Measurements from ENCODE around the gene NR2F1-AS1. TPM values are rescaled to one million over a fixed set of nuclear protein-coding genes. Genes with fewer than 3 reads are reported as not detected.
"Not testable (repeated sequence)": the region's sequence is repeated elsewhere in the genome, so short reads cannot be mapped to it uniquely, and the experiment has no call there.

Gene NR2F1-AS1
- total and polyA plus RNA-seq, 2 donors (not counting 1 experiment from before 2014, with no cell fraction given): not detected

GRCh38 chr5:93511445-93511844 is 69.6 kb downstream of the NR2F1-AS1 start:
- H3K27me3 Mint-ChIP-seq: no peaks in the 10 kb centered on the region
- Histone ChIP-seq H3K4me1 (ENCODE audit: control insufficient read depth in 2 of 2, insufficient read depth in 2 of 2, low read length in 2 of 2) (no peaks in the 10 kb centered on the region), H3K9me3 (ENCODE audit: control extremely low read depth in 1 of 3, control insufficient read depth in 2 of 3, insufficient read depth in 1 of 3, low read length in 2 of 3) (no peaks in the 10 kb centered on the region), H4K20me1 (ENCODE audit: control insufficient read depth, insufficient read depth, low read length, poor library complexity, severe bottlenecking) (no peaks in the 10 kb centered on the region), H3K79me2 (ENCODE audit: control insufficient read depth, insufficient read depth, low read length) (no peaks in the 10 kb centered on the region), H3K4me2 (replicated peaks; ENCODE audit: low read depth, low read length, poor library complexity, severe bottlenecking) (no peak overlapping the region), H3K27me3 (replicated peaks in 1 of 4; ENCODE audit: control extremely low read depth in 1 of 4, control insufficient read depth in 3 of 4, insufficient read depth in 4 of 4, low read length in 3 of 4) (no peaks in the 10 kb centered on the region), H3K36me3 (replicated peaks in 1 of 2; ENCODE audit: control extremely low read depth in 1 of 2, control insufficient read depth in 1 of 2, extremely low read depth in 1 of 2, insufficient read depth in 2 of 2, low read length in 1 of 2) (no peaks in the 10 kb centered on the region), H2AFZ (ENCODE audit: insufficient read depth, low read depth, low read length, poor library complexity, severe bottlenecking) (no peak overlapping the region), H3K27ac (ENCODE audit: low read length in 2 of 2) (no peak overlapping the region), H3K9ac (ENCODE audit: low read length) (no peak overlapping the region), H3K4me3 (ENCODE audit: control extremely low read depth in 1 of 5, extremely low read depth in 1 of 5, insufficient read depth in 1 of 5, low read depth in 2 of 5, low read length in 4 of 5) (no peak overlapping the region)
- intact Hi-C loops (cut with micrococcal nuclease): no loop called here
- no peak overlapping the region for H3K4me3 Mint-ChIP-seq
- DNase-seq (no peak), ATAC-seq (ENCODE audit: low read depth) (no peak)
- ChIA-PET POLR2A (no interaction called here), CTCF (no interaction called here)
- no peaks in the 10 kb centered on the region for H3K9me3 Mint-ChIP-seq (ENCODE audit: insufficient read depth)
- 100% methylated on average over 1 of the region's 2 CpGs for WGBS (ENCODE audit: insufficient coverage)
- no peak overlapping the region for H3K27ac Mint-ChIP-seq
- TF ChIP-seq, protein P1, sequence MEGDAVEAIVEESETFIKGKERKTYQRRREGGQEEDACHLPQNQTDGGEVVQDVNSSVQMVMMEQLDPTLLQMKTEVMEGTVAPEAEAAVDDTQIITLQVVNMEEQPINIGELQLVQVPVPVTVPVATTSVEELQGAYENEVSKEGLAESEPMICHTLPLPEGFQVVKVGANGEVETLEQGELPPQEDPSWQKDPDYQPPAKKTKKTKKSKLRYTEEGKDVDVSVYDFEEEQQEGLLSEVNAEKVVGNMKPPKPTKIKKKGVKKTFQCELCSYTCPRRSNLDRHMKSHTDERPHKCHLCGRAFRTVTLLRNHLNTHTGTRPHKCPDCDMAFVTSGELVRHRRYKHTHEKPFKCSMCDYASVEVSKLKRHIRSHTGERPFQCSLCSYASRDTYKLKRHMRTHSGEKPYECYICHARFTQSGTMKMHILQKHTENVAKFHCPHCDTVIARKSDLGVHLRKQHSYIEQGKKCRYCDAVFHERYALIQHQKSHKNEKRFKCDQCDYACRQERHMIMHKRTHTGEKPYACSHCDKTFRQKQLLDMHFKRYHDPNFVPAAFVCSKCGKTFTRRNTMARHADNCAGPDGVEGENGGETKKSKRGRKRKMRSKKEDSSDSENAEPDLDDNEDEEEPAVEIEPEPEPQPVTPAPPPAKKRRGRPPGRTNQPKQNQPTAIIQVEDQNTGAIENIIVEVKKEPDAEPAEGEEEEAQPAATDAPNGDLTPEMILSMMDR (IDR thresholded peaks at IDR 0.05): no peak
- no peak for TF ChIP-seq EZH2 (IDR thresholded peaks at IDR 0.05; ENCODE audit: borderline replicate concordance, insufficient read depth, low read depth, low read length, poor library complexity, severe bottlenecking)
- H3K4me1 Mint-ChIP-seq: no peaks in the 10 kb centered on the region

DNA sequence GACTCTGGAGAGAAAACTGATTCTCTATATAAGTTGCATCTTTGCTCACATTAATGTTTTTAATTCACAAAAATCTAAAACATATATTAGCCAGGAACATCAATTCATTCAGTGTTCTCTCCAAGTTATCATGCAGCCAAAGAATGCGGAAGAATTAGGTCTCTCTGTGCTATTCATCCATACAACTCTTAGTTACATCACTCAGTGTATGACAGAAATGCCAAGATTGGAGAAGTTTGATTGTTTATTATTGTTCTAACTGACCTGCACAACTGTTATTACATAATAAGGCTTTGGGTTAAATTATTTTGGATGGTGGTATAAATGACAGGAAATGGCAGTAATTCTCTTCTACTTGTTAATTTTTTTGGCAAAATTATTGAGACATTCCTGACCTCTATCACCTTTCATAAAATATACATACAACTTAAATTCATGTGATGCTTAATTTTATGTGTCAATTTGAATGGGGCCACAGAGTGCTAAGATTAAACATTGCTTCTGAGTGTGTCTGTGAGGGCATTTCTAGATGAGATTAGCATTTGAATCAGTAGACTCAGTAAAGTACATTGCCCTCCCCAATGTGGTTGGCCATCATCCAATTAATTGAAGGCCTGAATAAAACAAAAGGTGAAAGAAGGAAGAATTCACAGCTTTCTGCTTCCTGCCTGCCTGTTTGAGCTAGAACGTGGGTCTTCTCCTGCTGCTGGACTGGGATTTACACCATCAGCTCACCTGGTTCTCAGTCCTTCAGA is 70.2 kb downstream of the NR2F1-AS1 start:
- WGBS (ENCODE audit: insufficient coverage): 55% methylated on average over 1 of the region's 2 CpGs
- H3K9me3 Mint-ChIP-seq (ENCODE audit: insufficient read depth): no peaks in the 10 kb centered on the region
- intact Hi-C loops (cut with micrococcal nuclease): no loop called here

GRCh38 chr5:93505553-93505952 is 75.5 kb downstream of the NR2F1-AS1 start:
- H3K79me2 ChIP-seq (ENCODE audit: control insufficient read depth, insufficient read depth, low read length); H3K4me3 Mint-ChIP-seq; H3K4me1 ChIP-seq (ENCODE audit: control insufficient read depth in 2 of 2, insufficient read depth in 2 of 2, low read length in 2 of 2); CTCF ChIA-PET; H2AFZ ChIP-seq (ENCODE audit: insufficient read depth, low read depth, low read length, poor library complexity, severe bottlenecking); H3K27ac Mint-ChIP-seq; H3K9me3 Mint-ChIP-seq (ENCODE audit: insufficient read depth); H3K4me3 ChIP-seq (ENCODE audit: control extremely low read depth in 1 of 5, extremely low read depth in 1 of 5, insufficient read depth in 1 of 5, low read depth in 2 of 5, low read length in 4 of 5); H3K27ac ChIP-seq (ENCODE audit: low read length in 2 of 2); H3K9me3 ChIP-seq (ENCODE audit: control extremely low read depth in 1 of 3, control insufficient read depth in 2 of 3, insufficient read depth in 1 of 3, low read length in 2 of 3); H3K4me1 Mint-ChIP-seq; ATAC-seq (ENCODE audit: low read depth); DNase-seq; H3K9ac ChIP-seq (ENCODE audit: low read length); H3K27me3 ChIP-seq (replicated peaks in 1 of 4; ENCODE audit: control extremely low read depth in 1 of 4, control insufficient read depth in 3 of 4, insufficient read depth in 4 of 4, low read length in 3 of 4); H3K4me2 ChIP-seq (replicated peaks; ENCODE audit: low read depth, low read length, poor library complexity, severe bottlenecking); POLR2A ChIA-PET; intact Hi-C loops (cut with micrococcal nuclease); H3K27me3 Mint-ChIP-seq; H3K36me3 ChIP-seq (replicated peaks in 1 of 2; ENCODE audit: control extremely low read depth in 1 of 2, control insufficient read depth in 1 of 2, extremely low read depth in 1 of 2, insufficient read depth in 2 of 2, low read length in 1 of 2); H4K20me1 ChIP-seq (ENCODE audit: control insufficient read depth, insufficient read depth, low read length, poor library complexity, severe bottlenecking): not testable (repeated sequence)
- 87% methylated on average over 3 of the region's 3 CpGs for WGBS (ENCODE audit: insufficient coverage)

More for the DNA sequence above, 70.2 kb downstream of the NR2F1-AS1 start:
- TF ChIP-seq EZH2 (IDR thresholded peaks at IDR 0.05; ENCODE audit: borderline replicate concordance, insufficient read depth, low read depth, low read length, poor library complexity, severe bottlenecking): no peak
- TF ChIP-seq, protein P1 (IDR thresholded peaks at IDR 0.05): no peak
- ChIA-PET CTCF (no interaction called here), POLR2A (no interaction called here)
- Histone ChIP-seq H3K9ac (ENCODE audit: low read length) (no peak overlapping the region), H3K27ac (ENCODE audit: low read length in 2 of 2) (no peak overlapping the region), H3K9me3 (ENCODE audit: control extremely low read depth in 1 of 3, control insufficient read depth in 2 of 3, insufficient read depth in 1 of 3, low read length in 2 of 3) (no peaks in the 10 kb centered on the region), H3K4me3 (ENCODE audit: control extremely low read depth in 1 of 5, extremely low read depth in 1 of 5, insufficient read depth in 1 of 5, low read depth in 2 of 5, low read length in 4 of 5) (no peak overlapping the region), H3K4me1 (ENCODE audit: control insufficient read depth in 2 of 2, insufficient read depth in 2 of 2, low read length in 2 of 2) (no peaks in the 10 kb centered on the region), H3K4me2 (replicated peaks; ENCODE audit: low read depth, low read length, poor library complexity, severe bottlenecking) (no peak overlapping the region), H2AFZ (ENCODE audit: insufficient read depth, low read depth, low read length, poor library complexity, severe bottlenecking) (no peak overlapping the region), H4K20me1 (ENCODE audit: control insufficient read depth, insufficient read depth, low read length, poor library complexity, severe bottlenecking) (no peaks in the 10 kb centered on the region), H3K36me3 (replicated peaks in 1 of 2; ENCODE audit: control extremely low read depth in 1 of 2, control insufficient read depth in 1 of 2, extremely low read depth in 1 of 2, insufficient read depth in 2 of 2, low read length in 1 of 2) (no peaks in the 10 kb centered on the region), H3K79me2 (ENCODE audit: control insufficient read depth, insufficient read depth, low read length) (no peaks in the 10 kb centered on the region), H3K27me3 (replicated peaks in 1 of 4; ENCODE audit: control extremely low read depth in 1 of 4, control insufficient read depth in 3 of 4, insufficient read depth in 4 of 4, low read length in 3 of 4) (no peaks in the 10 kb centered on the region)
- Mint-ChIP-seq H3K4me1 (no peaks in the 10 kb centered on the region), H3K27ac (no peak overlapping the region), H3K4me3 (no peak overlapping the region), H3K27me3 (no peaks in the 10 kb centered on the region)
- no peak for DNase-seq
- no peak for ATAC-seq (ENCODE audit: low read depth)
